HFFc6 (cell line): ENCODE measurements around the gene EIF4G1. TPM values are rescaled to one million over a fixed set of nuclear protein-coding genes. Genes with fewer than 3 reads are reported as not detected.

Source experiments
- DNase-seq: peaks from one replicate; pipeline ENCODE4 v3.0.0-alpha.2; 2018
- H3K27ac Mint-ChIP-seq: 2 replicates; pipeline ENCODE4 v1.8.0; 2020; ENCODE audit warnings: mild to moderate bottlenecking, mixed read lengths
- H3K27me3 Mint-ChIP-seq: 2 replicates; pipeline ENCODE4 v1.8.0; 2021; ENCODE audit warnings: mild to moderate bottlenecking, moderate library complexity, mixed read lengths; ENCODE audit not compliant: insufficient read depth
- H3K36me3 Mint-ChIP-seq: 2 replicates; pipeline ENCODE4 v1.8.0; 2021; ENCODE audit warnings: low read depth, mixed read lengths
- H3K4me1 Mint-ChIP-seq: 2 replicates; pipeline ENCODE4 v1.8.0; 2020; ENCODE audit warnings: low read depth, mixed read lengths
- H3K4me3 Mint-ChIP-seq: 2 replicates; pipeline ENCODE4 v1.8.0; 2020; ENCODE audit warnings: mild to moderate bottlenecking, moderate library complexity, mixed read lengths
- H3K9me3 Mint-ChIP-seq: 2 replicates; pipeline ENCODE4 v1.8.0; 2020; ENCODE audit warnings: mild to moderate bottlenecking, mixed read lengths
- total RNA-seq, 6 experiments: library from RNA; stranded (reverse); fragmentation: NEBNext Ultra II Directional; extraction: Animal tissue kit (Norgen Biotek cat#: 25700); gene quantifications; 2 replicates in 1 of 6; 3 replicates in 5 of 6; pipeline ENCODE4 v1.2.3, GENCODE V29; 2021
- TF ChIP-seq, protein P1 (sequence below): fragments of 200-600 bp; sonication (generic); IDR thresholded peaks from 2 replicates; pipeline ENCODE4 v1.5.0; 2021; ENCODE audit warnings: antibody characterized with exemption, mild to moderate bottlenecking

EIF4G1 gene
- total RNA-seq, 6 experiments from 2014 or later: 522 to 605 (median 559) TPM

DNA sequence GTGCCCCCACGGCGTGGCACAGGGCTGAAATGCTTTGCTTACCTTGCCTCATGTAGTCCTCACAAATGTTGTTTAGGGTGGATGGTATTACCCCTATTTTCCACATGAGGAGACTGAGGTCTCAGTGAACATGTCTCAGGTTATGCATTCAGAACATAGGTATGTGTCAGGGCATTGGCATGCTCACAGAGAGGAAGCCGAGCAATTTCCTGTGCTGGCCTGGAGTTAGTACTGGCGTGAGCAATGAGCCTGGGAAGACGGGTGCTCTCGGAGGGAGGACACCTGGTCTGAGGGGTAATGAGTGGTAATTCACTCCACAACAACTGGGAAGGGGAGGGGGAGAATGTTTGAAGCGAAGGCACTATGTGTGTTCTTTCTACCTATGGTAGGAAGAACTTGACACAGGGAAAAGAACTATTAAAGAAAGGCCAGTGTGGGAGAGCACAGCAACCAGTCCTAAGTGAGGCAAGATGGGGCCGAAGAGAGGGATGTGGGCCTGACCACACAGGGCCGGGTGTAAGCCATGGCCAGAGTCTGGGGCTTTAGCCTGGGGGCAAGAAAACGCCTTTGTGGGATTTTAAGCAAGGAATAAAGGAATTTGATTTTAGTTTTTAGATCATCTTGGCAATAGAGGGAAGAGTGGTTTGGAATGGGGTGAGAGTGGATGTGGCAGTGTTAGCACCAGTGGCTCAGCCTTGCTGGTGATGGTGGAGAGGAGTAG is 18.1 kb downstream of the EIF4G1 start:
- peaks cover 87% of the 10 kb centered on the region for H3K4me1 Mint-ChIP-seq

DNA sequence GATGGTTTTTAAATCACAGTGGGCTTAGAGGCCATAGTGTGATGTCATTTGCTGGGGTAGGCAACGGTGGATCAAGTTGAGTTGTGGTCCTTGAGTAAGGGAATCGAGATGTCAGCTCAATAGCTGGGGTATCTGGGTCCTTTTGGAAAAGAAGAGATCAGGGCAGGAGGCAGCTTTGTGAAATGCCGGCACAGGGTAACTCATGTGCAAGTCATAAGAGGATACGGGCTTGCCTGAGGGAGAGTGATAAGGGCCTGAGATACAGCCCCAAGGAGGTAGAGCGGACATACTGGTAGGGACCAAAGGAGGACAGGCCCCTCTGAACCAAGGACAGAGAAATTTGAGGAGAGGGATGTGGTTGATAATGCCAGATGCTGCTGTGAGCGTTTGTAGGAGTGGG is 18.8 kb downstream of the EIF4G1 start:
- Mint-ChIP-seq H3K36me3 (peaks cover 78% of the 10 kb centered on the region), H3K4me3 (peak overlapping the region; percentile 74), H3K27me3 (peaks cover 33% of the 10 kb centered on the region), H3K4me1 (peaks cover 93% of the 10 kb centered on the region), H3K9me3 (no peaks in the 10 kb centered on the region), H3K27ac (peak overlapping the region; percentile 97)
- DNase-seq: no peak
- TF ChIP-seq, protein P1, sequence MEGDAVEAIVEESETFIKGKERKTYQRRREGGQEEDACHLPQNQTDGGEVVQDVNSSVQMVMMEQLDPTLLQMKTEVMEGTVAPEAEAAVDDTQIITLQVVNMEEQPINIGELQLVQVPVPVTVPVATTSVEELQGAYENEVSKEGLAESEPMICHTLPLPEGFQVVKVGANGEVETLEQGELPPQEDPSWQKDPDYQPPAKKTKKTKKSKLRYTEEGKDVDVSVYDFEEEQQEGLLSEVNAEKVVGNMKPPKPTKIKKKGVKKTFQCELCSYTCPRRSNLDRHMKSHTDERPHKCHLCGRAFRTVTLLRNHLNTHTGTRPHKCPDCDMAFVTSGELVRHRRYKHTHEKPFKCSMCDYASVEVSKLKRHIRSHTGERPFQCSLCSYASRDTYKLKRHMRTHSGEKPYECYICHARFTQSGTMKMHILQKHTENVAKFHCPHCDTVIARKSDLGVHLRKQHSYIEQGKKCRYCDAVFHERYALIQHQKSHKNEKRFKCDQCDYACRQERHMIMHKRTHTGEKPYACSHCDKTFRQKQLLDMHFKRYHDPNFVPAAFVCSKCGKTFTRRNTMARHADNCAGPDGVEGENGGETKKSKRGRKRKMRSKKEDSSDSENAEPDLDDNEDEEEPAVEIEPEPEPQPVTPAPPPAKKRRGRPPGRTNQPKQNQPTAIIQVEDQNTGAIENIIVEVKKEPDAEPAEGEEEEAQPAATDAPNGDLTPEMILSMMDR: no peak

More for the DNA sequence above, 18.1 kb downstream of the EIF4G1 start:
- Mint-ChIP-seq H3K9me3 (no peaks in the 10 kb centered on the region), H3K4me3 (peak overlapping the region; percentile 74), H3K27ac (peak overlapping the region; percentile 97), H3K27me3 (peaks cover 29% of the 10 kb centered on the region), H3K36me3 (peaks cover 78% of the 10 kb centered on the region)
- TF ChIP-seq, protein P1: no peak
- DNase-seq: peak; percentile 94

DNA sequence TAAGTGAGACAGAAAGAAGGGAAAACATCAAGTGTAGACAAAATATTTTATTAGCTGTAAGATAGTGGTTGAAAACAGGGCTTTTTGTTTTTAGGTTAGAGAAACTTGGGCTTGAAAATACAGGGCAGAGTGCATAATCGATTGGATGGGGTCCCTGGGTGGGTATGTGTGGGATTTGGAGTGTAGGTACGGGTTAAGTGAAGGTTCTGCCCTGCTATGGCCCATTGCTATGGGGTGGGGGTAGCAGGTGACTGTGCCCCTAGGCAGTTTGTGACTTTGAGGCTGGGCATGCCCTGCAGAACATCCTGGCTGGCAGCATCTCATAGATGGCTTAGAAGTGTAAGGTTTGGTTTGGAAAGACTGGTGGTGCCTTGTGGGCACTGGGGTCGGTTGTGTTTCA is 19.3 kb downstream of the EIF4G1 start:
- Mint-ChIP-seq H3K4me1 (peaks cover 90% of the 10 kb centered on the region), H3K36me3 (peaks cover 74% of the 10 kb centered on the region)
- no peak for DNase-seq

DNA sequence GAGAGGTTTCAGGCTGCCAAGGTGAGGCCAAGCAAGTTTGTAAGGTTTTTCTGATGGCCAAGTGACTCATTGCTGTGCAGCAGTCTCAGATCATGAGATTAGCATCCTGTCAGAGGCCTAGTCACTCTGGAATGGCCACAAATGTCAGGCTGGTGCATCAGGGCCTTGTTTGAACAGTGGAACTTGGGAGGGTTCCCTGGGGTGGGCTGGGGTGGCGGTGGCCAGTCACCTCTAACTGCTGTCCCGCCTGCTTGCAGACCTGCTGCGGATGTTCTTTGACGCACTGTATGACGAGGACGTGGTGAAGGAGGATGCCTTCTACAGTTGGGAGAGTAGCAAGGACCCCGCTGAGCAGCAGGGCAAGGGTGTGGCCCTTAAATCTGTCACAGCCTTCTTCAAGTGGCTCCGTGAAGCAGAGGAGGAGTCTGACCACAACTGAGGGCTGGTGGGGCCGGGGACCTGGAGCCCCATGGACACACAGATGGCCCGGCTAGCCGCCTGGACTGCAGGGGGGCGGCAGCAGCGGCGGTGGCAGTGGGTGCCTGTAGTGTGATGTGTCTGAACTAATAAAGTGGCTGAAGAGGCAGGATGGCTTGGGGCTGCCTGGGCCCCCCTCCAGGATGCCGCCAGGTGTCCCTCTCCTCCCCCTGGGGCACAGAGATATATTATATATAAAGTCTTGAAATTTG is 20.2 kb downstream of the EIF4G1 start:
- TF ChIP-seq, protein P1: peak; percentile 11; the same call in 1 of the 2 replicates
- Mint-ChIP-seq H3K36me3 (peaks cover 65% of the 10 kb centered on the region), H3K4me1 (peaks cover 87% of the 10 kb centered on the region), H3K27ac (peak overlapping the region; percentile 97), H3K27me3 (peaks cover 30% of the 10 kb centered on the region), H3K9me3 (no peaks in the 10 kb centered on the region), H3K4me3 (peak overlapping the region; percentile 74)
- DNase-seq: peak; percentile 93

More for the DNA sequence above, 19.3 kb downstream of the EIF4G1 start:
- Mint-ChIP-seq H3K9me3 (no peaks in the 10 kb centered on the region), H3K27ac (peak overlapping the region; percentile 97), H3K27me3 (peaks cover 33% of the 10 kb centered on the region), H3K4me3 (peak overlapping the region; percentile 74)
- TF ChIP-seq, protein P1: no peak

DNA sequence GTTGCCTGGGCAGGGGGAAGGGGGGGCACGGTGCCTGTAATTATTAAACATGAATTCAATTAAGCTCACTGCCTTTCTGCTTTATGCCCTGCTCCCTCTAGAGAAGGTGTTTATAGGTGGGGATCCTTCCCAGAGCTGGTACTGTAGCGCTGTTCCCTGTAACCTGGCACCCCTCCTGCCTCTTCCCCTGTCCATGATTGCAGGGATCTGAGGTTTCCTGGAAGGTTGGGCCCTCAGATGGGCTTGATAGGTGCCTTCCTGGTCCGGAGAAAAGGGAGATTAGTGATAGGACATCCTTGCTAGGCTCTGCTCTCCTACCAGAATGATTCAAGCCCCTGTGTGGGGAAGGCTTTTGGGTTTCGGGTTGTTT is 20.9 kb downstream of the EIF4G1 start:
- H3K36me3 Mint-ChIP-seq: peaks cover 60% of the 10 kb centered on the region
- peaks cover 30% of the 10 kb centered on the region for H3K27me3 Mint-ChIP-seq
- H3K4me1 Mint-ChIP-seq: peaks cover 83% of the 10 kb centered on the region
- TF ChIP-seq, protein P1: no peak
- H3K27ac Mint-ChIP-seq: peak overlapping the region; percentile 97
- no peak for DNase-seq
- no peaks in the 10 kb centered on the region for H3K9me3 Mint-ChIP-seq
- H3K4me3 Mint-ChIP-seq: peak overlapping the region; percentile 87
